ENCODE measurements around the gene SDC1. TPM values are rescaled to one million over a fixed set of nuclear protein-coding genes. Genes with fewer than 3 reads are reported as not detected.

SDC1 gene
- total RNA-seq, 1 donor from 2014 or later = 184 TPM

DNA sequence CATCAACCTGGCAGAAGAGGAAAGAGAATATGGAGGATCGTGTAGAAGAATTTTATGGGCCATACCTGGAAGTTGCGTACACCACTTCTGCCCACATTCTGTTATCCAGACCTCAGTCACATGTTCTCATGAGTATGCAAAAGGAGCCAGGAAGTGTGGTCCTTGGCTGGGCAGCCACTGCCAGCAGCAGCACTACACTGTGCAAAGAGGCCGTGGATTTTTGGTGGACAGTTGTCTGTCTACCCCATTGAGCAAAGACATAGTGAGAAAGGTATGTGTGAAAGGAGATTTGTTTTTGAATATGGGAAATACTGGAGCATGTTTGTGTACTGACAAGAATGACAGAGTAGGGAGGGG, 68.1 kb downstream of the SDC1 start:
- intact Hi-C loops (cut with DNase I) = no loop called here
- Histone ChIP-seq H3K36me3 (no peaks in the 10 kb centered on the region), H3K27me3 (no peaks in the 10 kb centered on the region), H3K27ac (no peak overlapping the region), H3K9me3 (no peaks in the 10 kb centered on the region), H3K4me1 (no peaks in the 10 kb centered on the region), H3K4me3 (no peak overlapping the region)
- no peak for DNase-seq (ENCODE audit: extremely low spot score in 2 of 2)
- TF ChIP-seq POLR2A (IDR thresholded peaks at IDR 0.05) (no peak), CTCF (IDR thresholded peaks at IDR 0.05) (no peak), POLR2AphosphoS5 (IDR thresholded peaks at IDR 0.05; ENCODE audit: insufficient read depth in 1 of 2, low read depth in 1 of 2) (no peak)

DNA sequence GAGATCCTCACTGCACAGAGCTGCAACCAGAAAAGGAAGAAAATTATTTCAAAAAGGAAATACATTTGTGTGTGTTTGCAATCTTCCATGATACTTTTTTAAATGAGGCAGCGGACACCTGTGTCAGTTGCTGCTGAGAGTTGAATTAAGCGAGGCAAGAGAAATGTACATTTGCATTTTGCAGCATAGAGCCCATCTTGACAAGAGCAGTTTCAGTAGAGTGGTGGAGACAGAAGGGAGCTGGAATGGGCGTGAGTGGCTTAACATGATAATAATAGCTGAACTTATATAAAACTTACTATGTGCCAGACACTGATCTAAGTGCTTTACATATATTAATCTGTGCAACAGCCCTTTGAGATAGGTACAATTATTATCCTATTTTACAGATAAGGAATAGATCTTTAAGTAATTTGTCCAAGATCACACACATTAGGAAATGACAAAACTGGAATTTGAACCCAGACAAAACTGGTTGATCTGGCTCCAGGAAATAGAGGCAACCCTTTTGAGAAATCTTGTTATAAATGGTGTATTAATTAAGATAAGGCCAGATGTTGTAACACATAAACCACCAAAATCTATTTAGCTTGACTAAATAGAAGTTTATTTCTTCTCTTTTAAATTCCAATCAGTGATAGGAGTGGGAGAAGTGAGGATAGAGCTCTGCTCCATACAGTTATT, 68.7 kb downstream of the SDC1 start:
- DNase-seq (ENCODE audit: extremely low spot score in 2 of 2) = no peak
- Histone ChIP-seq H3K9me3 (no peaks in the 10 kb centered on the region), H3K4me1 (no peaks in the 10 kb centered on the region), H3K36me3 (no peaks in the 10 kb centered on the region), H3K27ac (no peak overlapping the region), H3K4me3 (no peak overlapping the region), H3K27me3 (no peaks in the 10 kb centered on the region)
- TF ChIP-seq POLR2A (IDR thresholded peaks at IDR 0.05) = no peak
- no peak for TF ChIP-seq CTCF (IDR thresholded peaks at IDR 0.05)
- no peak for TF ChIP-seq POLR2AphosphoS5 (IDR thresholded peaks at IDR 0.05; ENCODE audit: insufficient read depth in 1 of 2, low read depth in 1 of 2)
- intact Hi-C loops (cut with DNase I) = no loop called here

GRCh38 chr2:20153131-20153851, 71.6 kb downstream of the SDC1 start:
- H3K4me3 ChIP-seq = no peak overlapping the region
- no peaks in the 10 kb centered on the region for H3K4me1 ChIP-seq
- H3K27ac ChIP-seq = no peak overlapping the region
- no peak for TF ChIP-seq POLR2A (IDR thresholded peaks at IDR 0.05)
- no peak for TF ChIP-seq CTCF (IDR thresholded peaks at IDR 0.05)
- no peak for TF ChIP-seq POLR2AphosphoS5 (IDR thresholded peaks at IDR 0.05; ENCODE audit: insufficient read depth in 1 of 2, low read depth in 1 of 2)
- DNase-seq (ENCODE audit: extremely low spot score in 2 of 2) = no peak
- intact Hi-C loops (cut with DNase I) = no loop called here
- H3K9me3 ChIP-seq = no peaks in the 10 kb centered on the region
- no peaks in the 10 kb centered on the region for H3K36me3 ChIP-seq
- no peaks in the 10 kb centered on the region for H3K27me3 ChIP-seq

GRCh38 chr2:20150806-20151571, 73.9 kb downstream of the SDC1 start:
- TF ChIP-seq CTCF (IDR thresholded peaks at IDR 0.05) (no peak), POLR2AphosphoS5 (IDR thresholded peaks at IDR 0.05; ENCODE audit: insufficient read depth in 1 of 2, low read depth in 1 of 2) (no peak), POLR2A (IDR thresholded peaks at IDR 0.05) (no peak)
- peaks cover 4% of the 10 kb centered on the region for H3K4me1 ChIP-seq
- H3K4me3 ChIP-seq = no peak overlapping the region
- no peaks in the 10 kb centered on the region for H3K9me3 ChIP-seq
- no peaks in the 10 kb centered on the region for H3K36me3 ChIP-seq
- no peaks in the 10 kb centered on the region for H3K27me3 ChIP-seq
- no peak overlapping the region for H3K27ac ChIP-seq
- DNase-seq (ENCODE audit: extremely low spot score in 2 of 2) = no peak
- intact Hi-C loops (cut with DNase I) = no loop called here

Small RNA genes lying within 50 kb of the gene (small RNA-seq; reads per million reads assigned to genes)
- gene RN7SL140P (not detected), gene RNU6-961P (not detected), gene RNU7-113P (not detected)

Other genes with a start within 250 kb of the SDC1 start
- 8.3 TPM for gene WDR35, start 235.0 kb downstream of the SDC1 start, total RNA-seq
- 3.9 TPM for gene MATN3, start 212.5 kb downstream of the SDC1 start, total RNA-seq
- gene LAPTM4A, start 173.5 kb downstream of the SDC1 start, total RNA-seq = 172 TPM
- 76.6 TPM for gene PUM2, start 125.7 kb upstream of the SDC1 start, total RNA-seq
- gene RHOB, start 221.9 kb upstream of the SDC1 start, total RNA-seq = 1,771 TPM

Measured in vagina (tissue), 2 donors.